GM21717 (cell line): ENCODE results near the gene SND1.

Experiments used
- ATAC-seq: cut with Tn5 transposase; IDR thresholded peaks from one replicate; pipeline ENCODE4 v1.9.1; 2021; ENCODE audit warnings: mild to moderate bottlenecking, moderate library complexity; ENCODE audit not compliant: unreplicated experiment

SND1 gene

GRCh38 chr7:128005759-128006159, 353.8 kb downstream of the SND1 start:
- no peak for ATAC-seq

- ATAC-seq = no peak
Observed at GRCh38 chr7:128006550-128007302, 354.7 kb downstream of the SND1 start.

- no peak for ATAC-seq
Observed at GRCh38 chr7:128007303-128007680, 355.3 kb downstream of the SND1 start.

- ATAC-seq = no peak
Observed at GRCh38 chr7:128008141-128008540, 356.1 kb downstream of the SND1 start.

- no peak for ATAC-seq
Observed at GRCh38 chr7:128008744-128009143, 356.8 kb downstream of the SND1 start.

- ATAC-seq = no peak
Observed at GRCh38 chr7:128010391-128011127, 358.6 kb downstream of the SND1 start.

GRCh38 chr7:128011131-128011661, 359.2 kb downstream of the SND1 start:
- ATAC-seq = no peak

GRCh38 chr7:128014811-128015210, 362.8 kb downstream of the SND1 start:
- no peak for ATAC-seq

GRCh38 chr7:128017460-128017859, 365.5 kb downstream of the SND1 start:
- no peak for ATAC-seq

GRCh38 chr7:128017862-128018845, 366.2 kb downstream of the SND1 start:
- no peak for ATAC-seq

GRCh38 chr7:128019288-128019687, 367.3 kb downstream of the SND1 start:
- no peak for ATAC-seq

GRCh38 chr7:128020159-128020558, 368.2 kb downstream of the SND1 start:
- ATAC-seq = no peak

GRCh38 chr7:128021366-128021765, 369.4 kb downstream of the SND1 start:
- no peak for ATAC-seq

GRCh38 chr7:128022631-128023532, 370.9 kb downstream of the SND1 start:
- no peak for ATAC-seq

- no peak for ATAC-seq
Observed at GRCh38 chr7:128024151-128024550, 372.2 kb downstream of the SND1 start.

- ATAC-seq = no peak
Observed at GRCh38 chr7:128025380-128025779, 373.4 kb downstream of the SND1 start.

GRCh38 chr7:128025819-128026218, 373.8 kb downstream of the SND1 start:
- ATAC-seq = no peak

GRCh38 chr7:128026551-128026950, 374.6 kb downstream of the SND1 start:
- no peak for ATAC-seq

GRCh38 chr7:128027485-128027980, 375.5 kb downstream of the SND1 start:
- no peak for ATAC-seq
